Gastrocnemius medialis (tissue), 4 donors: Measurements from ENCODE around the gene MPHOSPH6. TPM values are rescaled to one million over a fixed set of nuclear protein-coding genes. Genes with fewer than 3 reads are reported as not detected.
"Not testable (repeated sequence)": the region's sequence is repeated elsewhere in the genome, so short reads cannot be mapped to it uniquely, and the experiment has no call there.

Experiments used
- ATAC-seq, 2 donors: fragments of 150-250 bp; one replicate each; pipeline ENCODE4 v1.9.1; 2016
- DNase-seq, 2 donors: peaks; one replicate each; pipeline ENCODE4 v3.0.0-alpha.2; 2019
- H3K27ac ChIP-seq, 4 donors: fragments of 200-600 bp; sonication (generic); 1 replicate in 1 of 4; 2 replicates in 3 of 4; pipeline ENCODE4 v1.5.1; 2016 to 2018; ENCODE audit warnings: mild to moderate bottlenecking in 2 of 4, moderate library complexity in 1 of 4
- H3K27me3 ChIP-seq, 3 donors: fragments of 200-600 bp; sonication (generic) in 2 of 3; 1 replicate in 1 of 3; 2 replicates in 2 of 3; pipeline versions ENCODE4 v1.5.1 to v1.6.0; 2016 to 2019; ENCODE audit warnings: mild to moderate bottlenecking in 1 of 3, moderate library complexity in 1 of 3
- H3K36me3 ChIP-seq, 2 donors: fragments of 200-600 bp; sonication (generic) in 1 of 2; one replicate each; pipeline ENCODE4 v1.5.1; 2017 to 2018
- H3K4me1 ChIP-seq, 2 donors: fragments of 200-600 bp; sonication (generic) in 1 of 2; one replicate each; pipeline ENCODE4 v1.5.1; 2016 to 2017; ENCODE audit warnings: mild to moderate bottlenecking in 2 of 2
- H3K4me3 ChIP-seq, 4 donors: fragments of 200-600 bp; sonication (generic) in 3 of 4; 1 replicate in 1 of 4; 2 replicates in 3 of 4; pipeline ENCODE4 v1.5.1; 2016 to 2019; ENCODE audit warnings: mild to moderate bottlenecking in 2 of 4
- H3K9me3 ChIP-seq, 3 donors: fragments of 200-600 bp; sonication (generic) in 2 of 3; 1 replicate in 1 of 3; 2 replicates in 2 of 3; pipeline ENCODE4 v1.5.1; 2016 to 2019
- CTCF ChIP-seq, 5 experiments: fragments of 450-650 bp in 3 of 5; fragments of 200-600 bp in 2 of 5; sonication (generic) in 2 of 5; IDR thresholded peaks in 4 of 5; conservative IDR thresholded peaks in 1 of 5; 1 replicate in 4 of 5; 2 replicates in 1 of 5; pipeline ENCODE4 v1.5.1; 2016 to 2019; ENCODE audit warnings: antibody characterized with exemption in 5 of 5, mild to moderate bottlenecking in 3 of 5, moderate library complexity in 3 of 5
- POLR2A ChIP-seq, 2 donors: fragments of 450-650 bp; IDR thresholded peaks; one replicate each; pipeline ENCODE4 v1.6.1; 2017; ENCODE audit warnings: antibody characterized with exemption in 2 of 2, mild to moderate bottlenecking in 2 of 2, moderate library complexity in 2 of 2
- in situ Hi-C, 4 donors: fragments of 200-750 bp; cut with MboI; loops; one replicate each; pipeline versions ENCODE4 v1.15.0 to v1.8.0; 2017; ENCODE audit warnings: low sequenced_read_pairs in 4 of 4
- intact Hi-C: fragments of 100-400 bp; cut with DNase I; formaldehyde crosslinking; loops from one replicate; pipeline ENCODE4 v1.15.1; 2023; ENCODE audit warnings: low total_unique reads
- total RNA-seq, 4 donors: library from RNA; depleted of rRNA; stranded (reverse); fragments of >200 nt; gene quantifications; one replicate each; pipeline versions ENCODE4 v1.1.0 to v1.2.3, GENCODE V29; 2016

The MPHOSPH6 gene
- total RNA-seq, 4 donors from 2014 or later, result 6.1 to 12.0 (median 9.3) TPM

GRCh38 chr16:82118749-82119148, 51.3 kb downstream of the MPHOSPH6 start:
- H3K4me1 ChIP-seq, result no peaks in the 10 kb centered on the region
- intact Hi-C loops (no loop called here), in situ Hi-C loops (loop anchor here in 1 of 4 donors (25.0 kb wide), 1 partner anchor 106 kb away; the partner anchor contains the start of gene SDR42E1)
- no peak for TF ChIP-seq POLR2A (IDR thresholded peaks at IDR 0.05)
- no peak for TF ChIP-seq CTCF (IDR thresholded peaks at IDR 0.05 in 4 of 5, conservative IDR thresholded peaks at IDR 0.05 in 1 of 5)
- no peak overlapping the region for H3K27ac ChIP-seq
- no peaks in the 10 kb centered on the region for H3K27me3 ChIP-seq
- H3K9me3 ChIP-seq, result no peaks in the 10 kb centered on the region
- ATAC-seq, result no peak
- no peak overlapping the region for H3K4me3 ChIP-seq
- DNase-seq, result no peak
- H3K36me3 ChIP-seq, result no peaks in the 10 kb centered on the region

GRCh38 chr16:82116535-82116934, 53.5 kb downstream of the MPHOSPH6 start:
- no peak overlapping the region for H3K27ac ChIP-seq
- H3K4me1 ChIP-seq, result no peaks in the 10 kb centered on the region
- H3K4me3 ChIP-seq, result no peak overlapping the region
- intact Hi-C loops, result no loop called here
- no peaks in the 10 kb centered on the region for H3K9me3 ChIP-seq
- no peak for DNase-seq
- no peak for ATAC-seq
- TF ChIP-seq POLR2A (IDR thresholded peaks at IDR 0.05) (no peak), CTCF (IDR thresholded peaks at IDR 0.05 in 4 of 5, conservative IDR thresholded peaks at IDR 0.05 in 1 of 5) (no peak)
- H3K36me3 ChIP-seq, result no peaks in the 10 kb centered on the region
- in situ Hi-C loops, result loop anchor here in 1 of 4 donors (25.0 kb wide), 1 partner anchor 104 kb away; the partner anchor contains the start of gene SDR42E1
- no peaks in the 10 kb centered on the region for H3K27me3 ChIP-seq

- Histone ChIP-seq H3K36me3 (no peaks in the 10 kb centered on the region), H3K27ac (no peak overlapping the region), H3K4me3 (no peak overlapping the region), H3K9me3 (no peaks in the 10 kb centered on the region), H3K4me1 (no peaks in the 10 kb centered on the region), H3K27me3 (no peaks in the 10 kb centered on the region)
- intact Hi-C loops (no loop called here), in situ Hi-C loops (loop anchor here in 1 of 4 donors (25.0 kb wide), 1 partner anchor 101 kb away; the partner anchor contains the start of gene SDR42E1)
- TF ChIP-seq POLR2A (IDR thresholded peaks at IDR 0.05) (no peak), CTCF (IDR thresholded peaks at IDR 0.05 in 4 of 5, conservative IDR thresholded peaks at IDR 0.05 in 1 of 5) (no peak)
- ATAC-seq (no peak), DNase-seq (no peak)
Measured at GRCh38 chr16:82113741-82114140, 56.3 kb downstream of the MPHOSPH6 start.

- TF ChIP-seq POLR2A (IDR thresholded peaks at IDR 0.05) (no peak), CTCF (IDR thresholded peaks at IDR 0.05 in 4 of 5, conservative IDR thresholded peaks at IDR 0.05 in 1 of 5) (no peak)
- no peaks in the 10 kb centered on the region for H3K27me3 ChIP-seq
- H3K27ac ChIP-seq, result no peak overlapping the region
- in situ Hi-C loops (loop anchor here in 1 of 4 donors (25.0 kb wide), 1 partner anchor 100 kb away; the partner anchor contains the start of gene SDR42E1), intact Hi-C loops (no loop called here)
- H3K9me3 ChIP-seq, result no peaks in the 10 kb centered on the region
- no peaks in the 10 kb centered on the region for H3K4me1 ChIP-seq
- H3K36me3 ChIP-seq, result no peaks in the 10 kb centered on the region
- H3K4me3 ChIP-seq, result no peak overlapping the region
- ATAC-seq, result no peak
- no peak for DNase-seq
Measured at GRCh38 chr16:82111944-82112343, 58.1 kb downstream of the MPHOSPH6 start.

GRCh38 chr16:82109266-82109665, 60.8 kb downstream of the MPHOSPH6 start:
- intact Hi-C loops, DNase-seq, H3K9me3 ChIP-seq, ATAC-seq, H3K4me1 ChIP-seq, H3K36me3 ChIP-seq, H3K27ac ChIP-seq, H3K27me3 ChIP-seq, H3K4me3 ChIP-seq: not testable (repeated sequence)
- in situ Hi-C loops, result loop anchor here in 1 of 4 donors (25.0 kb wide), 1 partner anchor 97 kb away; the partner anchor contains the start of gene SDR42E1
